ENCODE results near the gene VPS72. TPM values are rescaled to one million over a fixed set of nuclear protein-coding genes. Genes with fewer than 3 reads are reported as not detected.

Gene VPS72
- total RNA-seq, 4 donors from 2014 or later = 46.4 to 82.0 (median 66.5) TPM

DNA sequence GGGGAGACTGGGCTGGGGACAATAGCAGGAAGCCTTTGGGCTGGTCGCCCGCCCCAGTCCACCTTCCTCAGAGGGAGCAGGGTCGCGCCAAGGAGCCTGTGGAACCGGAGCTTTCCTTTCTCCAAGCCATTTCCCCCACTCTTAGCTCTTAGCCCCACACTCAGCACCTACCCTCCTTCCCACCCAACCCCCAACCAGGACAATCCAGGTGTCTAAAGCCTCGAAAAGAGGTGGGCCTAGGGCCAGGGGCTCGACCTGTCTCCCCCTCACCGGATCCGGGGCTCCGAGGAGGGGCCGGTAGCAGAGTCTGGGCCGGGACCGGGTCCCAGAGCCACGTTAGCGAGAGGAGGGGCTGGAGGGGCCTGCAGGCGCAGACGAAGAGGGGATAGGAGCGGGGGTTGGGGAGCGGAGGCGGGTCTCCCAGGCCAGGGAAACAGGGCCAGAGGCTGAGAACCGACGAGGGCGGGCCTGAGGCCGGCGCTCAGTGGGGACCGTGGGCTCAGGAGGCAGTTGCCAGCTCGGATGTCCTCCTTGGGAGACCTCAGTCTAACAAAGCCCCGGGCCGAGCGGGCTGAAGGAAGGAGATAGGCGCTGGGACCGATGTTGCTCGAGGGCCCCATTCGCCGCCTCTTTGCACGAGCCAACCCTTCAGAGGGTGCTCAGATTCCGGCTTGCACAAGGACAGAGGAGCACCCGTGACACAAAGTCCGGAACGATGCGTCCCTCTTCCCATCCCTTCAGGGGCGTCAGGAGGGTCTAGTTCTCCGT lies 44.5 kb downstream of the VPS72 start:
- TF ChIP-seq EP300 (IDR thresholded peaks at IDR 0.05) (no peak), POLR2A (IDR thresholded peaks at IDR 0.05) (no peak), POLR2AphosphoS5 (IDR thresholded peaks at IDR 0.05) (no peak)
- TF ChIP-seq, protein P1, sequence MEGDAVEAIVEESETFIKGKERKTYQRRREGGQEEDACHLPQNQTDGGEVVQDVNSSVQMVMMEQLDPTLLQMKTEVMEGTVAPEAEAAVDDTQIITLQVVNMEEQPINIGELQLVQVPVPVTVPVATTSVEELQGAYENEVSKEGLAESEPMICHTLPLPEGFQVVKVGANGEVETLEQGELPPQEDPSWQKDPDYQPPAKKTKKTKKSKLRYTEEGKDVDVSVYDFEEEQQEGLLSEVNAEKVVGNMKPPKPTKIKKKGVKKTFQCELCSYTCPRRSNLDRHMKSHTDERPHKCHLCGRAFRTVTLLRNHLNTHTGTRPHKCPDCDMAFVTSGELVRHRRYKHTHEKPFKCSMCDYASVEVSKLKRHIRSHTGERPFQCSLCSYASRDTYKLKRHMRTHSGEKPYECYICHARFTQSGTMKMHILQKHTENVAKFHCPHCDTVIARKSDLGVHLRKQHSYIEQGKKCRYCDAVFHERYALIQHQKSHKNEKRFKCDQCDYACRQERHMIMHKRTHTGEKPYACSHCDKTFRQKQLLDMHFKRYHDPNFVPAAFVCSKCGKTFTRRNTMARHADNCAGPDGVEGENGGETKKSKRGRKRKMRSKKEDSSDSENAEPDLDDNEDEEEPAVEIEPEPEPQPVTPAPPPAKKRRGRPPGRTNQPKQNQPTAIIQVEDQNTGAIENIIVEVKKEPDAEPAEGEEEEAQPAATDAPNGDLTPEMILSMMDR (IDR thresholded peaks at IDR 0.05) = no peak
- H3K4me1 ChIP-seq = peaks cover 0 to 53% (median 26%) of the 10 kb centered on the region in 3 donors
- H3K9me3 ChIP-seq = no peaks in the 10 kb centered on the region
- H3K4me3 ChIP-seq = peak overlapping the region; percentile 38 to 67
- H3K27me3 ChIP-seq = no peaks in the 10 kb centered on the region
- WGBS, 2 donors (ENCODE audit: low coverage in 1 of 2) = 0 to 1% methylated on average over 7 to 23 of the region's 43 CpGs
- ATAC-seq = no peak
- H3K27ac ChIP-seq = peak overlapping the region in 3 of 4 donors; percentile 82 to 93 (median 86)
- peaks cover 0 to 8% of the 10 kb centered on the region in 2 donors for H3K36me3 ChIP-seq

DNA sequence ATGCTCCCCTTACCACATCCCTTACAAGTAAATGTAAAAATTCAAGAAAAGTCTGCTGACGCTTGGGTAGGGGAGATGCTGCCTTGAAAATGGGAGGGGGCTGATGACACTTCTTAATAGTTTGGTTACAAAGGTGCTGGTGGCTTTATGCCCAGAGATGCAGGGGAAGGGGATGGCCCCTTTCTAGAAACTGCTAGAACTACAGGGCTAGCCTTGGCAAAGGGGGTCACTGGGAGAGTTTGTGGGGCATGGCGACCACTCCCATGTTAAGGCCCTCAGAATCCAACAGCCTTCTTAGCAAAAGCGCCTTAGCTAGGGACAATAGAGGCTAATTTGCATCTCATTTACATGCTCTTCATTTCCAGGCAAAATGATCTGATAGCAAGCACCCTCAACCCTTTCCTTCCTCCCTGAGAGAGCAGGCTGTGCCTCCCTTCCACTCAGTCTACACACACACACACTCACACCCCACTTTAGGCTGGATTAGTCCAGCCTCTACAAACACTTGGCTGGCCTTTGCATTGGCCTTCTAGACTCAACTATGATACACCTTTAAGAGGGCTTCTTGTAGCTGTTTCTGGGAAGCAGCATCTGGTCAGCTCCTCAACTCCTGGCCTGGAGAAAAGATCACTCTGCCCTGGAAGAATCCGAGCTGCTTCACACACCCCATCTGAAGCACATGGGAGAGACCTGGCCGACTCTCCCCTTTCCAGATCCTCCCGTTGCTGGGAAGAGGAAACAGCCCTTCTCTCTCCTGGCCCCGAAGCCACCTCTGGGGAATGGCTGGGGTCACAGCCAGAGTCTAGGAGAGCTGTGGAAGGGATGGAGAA lies 45.3 kb downstream of the VPS72 start:
- peaks cover 0 to 53% (median 26%) of the 10 kb centered on the region in 3 donors for H3K4me1 ChIP-seq
- H3K27me3 ChIP-seq = no peaks in the 10 kb centered on the region
- 47 to 65% methylated on average over 3 to 5 of the region's 7 CpGs for WGBS, 2 donors (ENCODE audit: low coverage in 1 of 2)
- no peak for ATAC-seq
- peak overlapping the region; percentile 38 to 67 for H3K4me3 ChIP-seq
- H3K27ac ChIP-seq = peak overlapping the region in 3 of 4 donors; percentile 82 to 93 (median 86)
- H3K36me3 ChIP-seq = peaks cover 0 to 16% of the 10 kb centered on the region in 2 donors
- no peaks in the 10 kb centered on the region for H3K9me3 ChIP-seq
- TF ChIP-seq POLR2AphosphoS5 (IDR thresholded peaks at IDR 0.05) (no peak), EP300 (IDR thresholded peaks at IDR 0.05) (no peak), POLR2A (IDR thresholded peaks at IDR 0.05) (no peak)
- TF ChIP-seq, protein P1 (IDR thresholded peaks at IDR 0.05) = no peak

DNA sequence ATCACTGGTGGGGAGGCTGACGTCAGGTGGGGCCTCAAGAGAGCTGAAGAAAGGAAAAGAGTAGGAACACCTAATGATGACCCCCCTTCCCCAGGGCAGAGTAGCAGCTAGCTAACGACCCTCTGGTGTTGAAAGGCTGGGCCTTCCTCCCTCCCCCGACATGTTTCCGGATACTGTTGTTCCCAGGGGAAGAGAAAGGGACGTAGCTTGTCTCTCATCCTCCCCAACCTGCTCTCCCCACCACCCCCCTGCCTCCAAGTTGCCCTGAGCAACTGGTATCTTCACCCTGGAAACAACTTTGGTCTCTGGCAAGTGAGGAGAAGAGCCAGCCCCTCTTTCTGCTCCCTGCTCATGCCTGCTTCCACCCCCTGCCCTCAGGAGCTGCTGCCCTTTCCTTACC lies 46.0 kb downstream of the VPS72 start:
- H3K9me3 ChIP-seq = no peaks in the 10 kb centered on the region
- peak overlapping the region in 1 of 2 donors; percentile 67 for H3K4me3 ChIP-seq
- peaks cover 0 to 53% (median 26%) of the 10 kb centered on the region in 3 donors for H3K4me1 ChIP-seq
- no peak for ATAC-seq
- no peak for TF ChIP-seq EP300 (IDR thresholded peaks at IDR 0.05)
- H3K27ac ChIP-seq = peak overlapping the region in 3 of 4 donors; percentile 82 to 93 (median 86)
- no peaks in the 10 kb centered on the region for H3K27me3 ChIP-seq
- WGBS, 2 donors (ENCODE audit: low coverage in 1 of 2) = 37 to 45% methylated on average over 2 to 4 of the region's 5 CpGs
- H3K36me3 ChIP-seq = peaks cover 0 to 23% of the 10 kb centered on the region in 2 donors

DNA sequence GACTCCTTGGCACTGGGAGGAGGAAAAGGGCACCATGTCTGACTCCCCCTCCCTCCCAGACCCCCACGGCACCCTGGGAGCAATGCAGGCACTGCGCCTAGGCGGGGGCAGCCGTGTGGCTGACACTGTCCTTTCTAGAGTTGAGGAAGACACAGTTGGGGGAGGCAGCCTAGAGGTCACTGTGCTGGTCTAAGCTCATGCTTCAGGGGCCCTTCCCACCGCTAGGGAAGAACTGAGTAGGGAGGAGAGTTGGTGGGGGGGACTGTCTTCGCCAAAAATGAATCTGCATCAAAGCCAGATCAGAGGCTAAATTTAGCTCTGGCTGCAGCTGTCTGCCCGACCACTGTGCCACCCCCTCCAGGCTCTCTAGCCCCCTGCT lies 47.0 kb downstream of the VPS72 start:
- TF ChIP-seq EP300 (IDR thresholded peaks at IDR 0.05) = no peak
- no peak for TF ChIP-seq POLR2AphosphoS5 (IDR thresholded peaks at IDR 0.05)
- TF ChIP-seq POLR2A (IDR thresholded peaks at IDR 0.05) = no peak
- TF ChIP-seq, protein P1 (IDR thresholded peaks at IDR 0.05) = no peak
- Histone ChIP-seq H3K27me3 (no peaks in the 10 kb centered on the region), H3K36me3 (peaks cover 0 to 32% of the 10 kb centered on the region in 2 donors), H3K27ac (peak overlapping the region in 3 of 4 donors; percentile 45 to 86 (median 82)), H3K4me3 (no peak overlapping the region), H3K9me3 (no peaks in the 10 kb centered on the region), H3K4me1 (peaks cover 0 to 53% (median 26%) of the 10 kb centered on the region in 3 donors)
- no peak for ATAC-seq
- WGBS, 2 donors (ENCODE audit: low coverage in 1 of 2) = 20 to 90% methylated on average over 1 to 2 of the region's 7 CpGs

DNA sequence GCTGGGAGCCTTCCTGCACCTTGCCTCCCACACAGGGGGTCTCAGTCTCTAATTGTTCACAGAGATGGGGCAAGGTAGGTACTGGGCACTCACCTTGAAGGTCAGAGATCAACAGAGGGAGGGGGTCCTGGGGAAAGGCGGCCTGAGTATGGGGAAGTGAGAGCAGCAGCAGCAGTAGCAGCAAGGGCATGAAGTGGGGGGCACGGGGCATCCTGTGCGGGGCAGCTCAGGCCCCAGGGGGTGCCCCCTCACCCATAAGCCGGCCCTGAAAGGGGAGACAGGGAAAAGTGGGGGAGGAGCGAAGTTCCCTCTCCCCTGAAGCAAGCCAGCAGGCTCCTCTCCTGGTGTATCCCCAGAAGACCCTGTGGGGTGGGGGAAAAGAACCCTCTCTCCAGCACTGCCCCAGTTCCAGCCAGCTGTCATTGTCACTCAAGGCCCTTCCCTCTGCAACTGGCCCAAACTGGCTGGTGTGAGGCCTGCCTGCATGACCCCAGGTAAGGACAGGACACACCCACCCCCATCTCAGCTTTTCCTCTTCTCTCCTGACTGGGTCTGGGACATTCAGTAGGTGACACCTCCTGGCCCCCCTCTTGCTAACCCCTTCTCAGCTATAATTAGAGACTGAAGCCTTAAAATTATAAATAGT lies 47.5 kb downstream of the VPS72 start:
- 86% methylated on average over 1 of the region's 5 CpGs; no CpG with 5 or more reads in 1 of the 2 donors for WGBS, 2 donors (ENCODE audit: low coverage in 1 of 2)
- TF ChIP-seq POLR2AphosphoS5 (IDR thresholded peaks at IDR 0.05) = no peak
- no peak for TF ChIP-seq EP300 (IDR thresholded peaks at IDR 0.05)
- TF ChIP-seq, protein P1 (IDR thresholded peaks at IDR 0.05) = no peak
- no peak for TF ChIP-seq POLR2A (IDR thresholded peaks at IDR 0.05)
- H3K36me3 ChIP-seq = peaks cover 0 to 37% of the 10 kb centered on the region in 2 donors
- H3K4me3 ChIP-seq = no peak overlapping the region
- H3K27me3 ChIP-seq = no peaks in the 10 kb centered on the region
- peak overlapping the region in 2 of 4 donors; percentile 82 to 86 for H3K27ac ChIP-seq
- H3K9me3 ChIP-seq = no peaks in the 10 kb centered on the region
- peaks cover 0 to 48% (median 26%) of the 10 kb centered on the region in 3 donors for H3K4me1 ChIP-seq
- ATAC-seq = no peak

Data from gastroesophageal sphincter (tissue), 4 donors.